ENCODE results near the gene TMEM132C. TPM values are rescaled to one million over a fixed set of nuclear protein-coding genes. Genes with fewer than 3 reads are reported as not detected.

Gene TMEM132C
- total RNA-seq, 1 experiment from 2014 or later: not detected

DNA sequence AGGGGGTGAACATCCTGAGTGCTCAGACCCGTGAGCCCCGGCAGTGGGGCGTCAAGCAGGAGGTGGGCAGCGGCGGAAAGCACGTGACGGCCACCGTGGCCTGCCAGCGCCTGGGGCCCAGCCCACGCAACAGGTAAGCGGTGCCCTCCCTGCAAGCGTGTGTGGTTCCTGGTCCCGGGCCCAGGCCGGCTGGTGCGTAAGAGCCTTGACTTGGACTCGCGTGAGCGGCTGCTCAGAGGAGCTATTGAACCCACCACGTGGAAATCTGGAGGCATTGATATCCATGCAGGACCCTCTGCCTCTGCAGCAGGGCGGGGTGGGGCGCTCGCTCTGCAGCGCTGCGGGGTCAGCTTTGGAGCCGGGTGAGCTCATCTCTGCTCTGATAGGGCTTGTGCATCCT lies 277.0 kb downstream of the TMEM132C start:
- Histone ChIP-seq H3K9me2 (replicated peaks; ENCODE audit: low read length) (no peaks in the 10 kb centered on the region), H3K36me3 (ENCODE audit: low read depth, low read length) (no peaks in the 10 kb centered on the region), H3K4me3 (ENCODE audit: low read length) (no peak overlapping the region), H3K27me3 (ENCODE audit: low read length) (peaks cover 66% of the 10 kb centered on the region), H3K9ac (ENCODE audit: low read length) (no peak overlapping the region), H3K79me2 (ENCODE audit: low read length) (no peaks in the 10 kb centered on the region), H3K9me3 (ENCODE audit: low read length) (no peaks in the 10 kb centered on the region), H3K27ac (ENCODE audit: low read length) (no peak overlapping the region), H3K4me1 (ENCODE audit: insufficient read depth, low read length) (no peaks in the 10 kb centered on the region), H4K20me1 (ENCODE audit: low read length) (0 out of 2 replicates have a peak, but pooled peaks cover 3% of the 10 kb centered on the region), H3K4me2 (ENCODE audit: low read length) (no peak overlapping the region), H2AFZ (ENCODE audit: low read length) (no peak overlapping the region), H3F3A (ENCODE audit: low read length, unreplicated experiment) (no peaks in the 10 kb centered on the region)
- POLR2A ChIA-PET (ENCODE audit: unreplicated experiment): no interaction called here
- intact Hi-C loops (cut with micrococcal nuclease): no loop called here
- TF ChIP-seq EZH2phosphoT487 (IDR thresholded peaks at IDR 0.05; ENCODE audit: borderline replicate concordance, low read length): no peak
- TF ChIP-seq EZH2 (IDR thresholded peaks at IDR 0.05; ENCODE audit: low read length, unreplicated experiment): no peak
- TF ChIP-seq, protein P1, sequence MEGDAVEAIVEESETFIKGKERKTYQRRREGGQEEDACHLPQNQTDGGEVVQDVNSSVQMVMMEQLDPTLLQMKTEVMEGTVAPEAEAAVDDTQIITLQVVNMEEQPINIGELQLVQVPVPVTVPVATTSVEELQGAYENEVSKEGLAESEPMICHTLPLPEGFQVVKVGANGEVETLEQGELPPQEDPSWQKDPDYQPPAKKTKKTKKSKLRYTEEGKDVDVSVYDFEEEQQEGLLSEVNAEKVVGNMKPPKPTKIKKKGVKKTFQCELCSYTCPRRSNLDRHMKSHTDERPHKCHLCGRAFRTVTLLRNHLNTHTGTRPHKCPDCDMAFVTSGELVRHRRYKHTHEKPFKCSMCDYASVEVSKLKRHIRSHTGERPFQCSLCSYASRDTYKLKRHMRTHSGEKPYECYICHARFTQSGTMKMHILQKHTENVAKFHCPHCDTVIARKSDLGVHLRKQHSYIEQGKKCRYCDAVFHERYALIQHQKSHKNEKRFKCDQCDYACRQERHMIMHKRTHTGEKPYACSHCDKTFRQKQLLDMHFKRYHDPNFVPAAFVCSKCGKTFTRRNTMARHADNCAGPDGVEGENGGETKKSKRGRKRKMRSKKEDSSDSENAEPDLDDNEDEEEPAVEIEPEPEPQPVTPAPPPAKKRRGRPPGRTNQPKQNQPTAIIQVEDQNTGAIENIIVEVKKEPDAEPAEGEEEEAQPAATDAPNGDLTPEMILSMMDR (conservative IDR thresholded peaks at IDR 0.05; ENCODE audit: low read depth, low read length): no peak
- CTCF ChIA-PET: no interaction called here
- BruUV-seq (replicated peaks): no TSS peak
- no peak for DNase-seq
- ATAC-seq: no peak

DNA sequence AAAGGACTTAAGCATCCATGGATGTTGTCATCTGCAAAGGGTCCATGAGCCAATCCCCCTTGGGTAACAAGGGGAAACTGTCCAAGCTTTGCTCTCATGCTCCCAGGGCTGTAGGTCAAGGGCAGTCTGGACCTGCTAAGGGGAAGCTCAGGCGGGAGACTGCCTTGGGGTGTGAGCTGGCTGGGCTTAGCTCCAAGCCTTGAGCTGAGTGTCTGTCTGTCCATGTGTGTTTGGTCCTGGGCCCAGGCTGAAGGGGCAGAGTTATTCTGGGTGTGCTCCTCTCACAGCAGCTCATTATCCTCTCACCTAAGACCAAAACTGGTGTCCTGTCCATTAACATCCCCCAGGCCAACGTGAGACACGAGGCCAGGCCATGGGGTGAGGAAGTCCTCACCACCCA lies 282.0 kb downstream of the TMEM132C start:
- ATAC-seq (no peak), DNase-seq (no peak)
- BruUV-seq (replicated peaks): no TSS peak
- Histone ChIP-seq H3F3A (ENCODE audit: low read length, unreplicated experiment) (no peaks in the 10 kb centered on the region), H2AFZ (ENCODE audit: low read length) (no peak overlapping the region), H3K4me2 (ENCODE audit: low read length) (no peak overlapping the region), H3K27me3 (ENCODE audit: low read length) (peaks cover 87% of the 10 kb centered on the region), H3K4me3 (ENCODE audit: low read length) (no peak overlapping the region), H3K36me3 (ENCODE audit: low read depth, low read length) (no peaks in the 10 kb centered on the region), H3K4me1 (ENCODE audit: insufficient read depth, low read length) (no peaks in the 10 kb centered on the region), H4K20me1 (ENCODE audit: low read length) (0 out of 2 replicates have a peak, but pooled peaks cover 3% of the 10 kb centered on the region), H3K9me2 (replicated peaks; ENCODE audit: low read length) (no peaks in the 10 kb centered on the region), H3K9ac (ENCODE audit: low read length) (no peak overlapping the region), H3K9me3 (ENCODE audit: low read length) (no peaks in the 10 kb centered on the region), H3K79me2 (ENCODE audit: low read length) (no peaks in the 10 kb centered on the region), H3K27ac (ENCODE audit: low read length) (no peak overlapping the region)
- POLR2A ChIA-PET (ENCODE audit: unreplicated experiment): no interaction called here
- intact Hi-C loops (cut with micrococcal nuclease): no loop called here
- CTCF ChIA-PET: no interaction called here
- TF ChIP-seq EZH2phosphoT487 (IDR thresholded peaks at IDR 0.05; ENCODE audit: borderline replicate concordance, low read length) (no peak), EZH2 (IDR thresholded peaks at IDR 0.05; ENCODE audit: low read length, unreplicated experiment) (no peak)
- TF ChIP-seq, protein P1 (conservative IDR thresholded peaks at IDR 0.05; ENCODE audit: low read depth, low read length): no peak

DNA sequence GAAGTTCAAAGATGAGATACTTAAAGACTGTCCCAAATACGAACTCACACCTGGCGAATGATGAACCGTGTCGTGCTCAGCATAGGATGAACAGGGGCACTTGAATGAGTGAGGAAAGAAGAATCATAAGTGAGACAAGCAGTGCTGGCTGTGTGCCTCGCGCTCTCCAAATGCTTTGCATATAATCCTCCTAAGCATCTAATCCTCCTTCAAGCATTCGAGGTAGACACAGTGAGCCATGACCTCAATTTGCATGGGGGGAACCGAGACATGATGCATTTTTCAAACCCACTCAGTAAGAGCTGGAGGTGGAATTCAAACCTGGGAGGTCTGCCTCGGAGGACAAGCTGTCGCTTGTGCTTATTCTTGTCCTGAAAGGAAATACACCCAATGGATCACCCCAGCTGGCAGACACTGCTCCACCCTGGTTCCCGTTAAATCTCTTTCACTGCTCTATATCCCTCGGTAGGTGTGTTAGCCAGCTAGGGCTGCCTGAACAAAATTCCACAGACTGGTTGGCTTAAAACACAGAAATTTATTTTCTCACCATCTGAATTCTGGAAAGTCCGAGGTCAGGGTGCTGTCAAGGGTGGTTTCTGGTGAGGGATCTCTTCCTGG lies 282.7 kb downstream of the TMEM132C start:
- Histone ChIP-seq H3K4me2 (ENCODE audit: low read length) (no peak overlapping the region), H3K9me3 (ENCODE audit: low read length) (no peaks in the 10 kb centered on the region), H3F3A (ENCODE audit: low read length, unreplicated experiment) (no peaks in the 10 kb centered on the region), H3K27me3 (ENCODE audit: low read length) (peaks cover 87% of the 10 kb centered on the region), H3K9me2 (replicated peaks; ENCODE audit: low read length) (no peaks in the 10 kb centered on the region), H3K79me2 (ENCODE audit: low read length) (no peaks in the 10 kb centered on the region), H3K9ac (ENCODE audit: low read length) (no peak overlapping the region), H3K36me3 (ENCODE audit: low read depth, low read length) (no peaks in the 10 kb centered on the region), H2AFZ (ENCODE audit: low read length) (no peak overlapping the region), H4K20me1 (ENCODE audit: low read length) (0 out of 2 replicates have a peak, but pooled peaks cover 3% of the 10 kb centered on the region), H3K4me3 (ENCODE audit: low read length) (no peak overlapping the region), H3K27ac (ENCODE audit: low read length) (no peak overlapping the region), H3K4me1 (ENCODE audit: insufficient read depth, low read length) (no peaks in the 10 kb centered on the region)
- TF ChIP-seq EZH2phosphoT487 (IDR thresholded peaks at IDR 0.05; ENCODE audit: borderline replicate concordance, low read length): no peak
- no peak for TF ChIP-seq EZH2 (IDR thresholded peaks at IDR 0.05; ENCODE audit: low read length, unreplicated experiment)
- TF ChIP-seq, protein P1 (conservative IDR thresholded peaks at IDR 0.05; ENCODE audit: low read depth, low read length): no peak
- BruUV-seq (replicated peaks): no TSS peak
- no peak for DNase-seq
- ChIA-PET POLR2A (ENCODE audit: unreplicated experiment) (no interaction called here), CTCF (no interaction called here)
- intact Hi-C loops (cut with micrococcal nuclease): no loop called here
- no peak for ATAC-seq
